HG03095 (cell line): ENCODE results near the gene MATN1.

Experiments used
- ATAC-seq: cut with Tn5 transposase; IDR thresholded peaks from one replicate; pipeline ENCODE4 v1.9.1; 2021; ENCODE audit warnings: moderate library complexity; ENCODE audit not compliant: unreplicated experiment

Gene MATN1

GRCh38 chr1:30732277-30732996 lies 9.1 kb upstream of the MATN1 start:
- ATAC-seq, result no peak

GRCh38 chr1:30731806-30732276 lies 8.5 kb upstream of the MATN1 start:
- no peak for ATAC-seq

GRCh38 chr1:30731109-30731805 lies 7.9 kb upstream of the MATN1 start:
- ATAC-seq, result no peak

- ATAC-seq, result no peak
Observed at GRCh38 chr1:30730346-30731108, 7.1 kb upstream of the MATN1 start.

GRCh38 chr1:30729901-30730300 lies 6.5 kb upstream of the MATN1 start:
- ATAC-seq, result no peak

GRCh38 chr1:30728832-30729638 lies 5.7 kb upstream of the MATN1 start:
- no peak for ATAC-seq

GRCh38 chr1:30728340-30728739 lies 5.0 kb upstream of the MATN1 start:
- no peak for ATAC-seq

- ATAC-seq, result no peak
Observed at GRCh38 chr1:30727824-30728223, 4.4 kb upstream of the MATN1 start.

- ATAC-seq, result no peak
Observed at GRCh38 chr1:30726773-30727684, 3.6 kb upstream of the MATN1 start.

GRCh38 chr1:30726236-30726635 lies 2.9 kb upstream of the MATN1 start:
- no peak for ATAC-seq

- no peak for ATAC-seq
Observed at GRCh38 chr1:30725450-30726095, 2.2 kb upstream of the MATN1 start.

GRCh38 chr1:30724655-30725421 lies 1.5 kb upstream of the MATN1 start:
- no peak for ATAC-seq

GRCh38 chr1:30724175-30724574 lies 790 bp upstream of the MATN1 start:
- ATAC-seq, result no peak

- ATAC-seq, result no peak
Observed at GRCh38 chr1:30721812-30722537, 1.4 kb downstream of the MATN1 start.

GRCh38 chr1:30721341-30721793 lies 2.0 kb downstream of the MATN1 start:
- no peak for ATAC-seq

- no peak for ATAC-seq
Observed at GRCh38 chr1:30720271-30721223, 2.8 kb downstream of the MATN1 start.
